HG03064 (cell line): ENCODE measurements around the gene CRELD2.
"Not testable (repeated sequence)": the region's sequence is repeated elsewhere in the genome, so short reads cannot be mapped to it uniquely, and the experiment has no call there.

ENCODE experiments used
- ATAC-seq: cut with Tn5 transposase; IDR thresholded peaks from one replicate; pipeline ENCODE4 v1.9.1; 2021; ENCODE audit warnings: low read depth; ENCODE audit not compliant: unreplicated experiment

Gene CRELD2

GRCh38 chr22:49942565-49943404, 24.4 kb downstream of the CRELD2 start:
- no peak for ATAC-seq

GRCh38 chr22:49943405-49943765, 25.0 kb downstream of the CRELD2 start:
- no peak for ATAC-seq

- no peak for ATAC-seq
Measured at GRCh38 chr22:49943771-49944398, 25.5 kb downstream of the CRELD2 start.

- ATAC-seq = no peak
Measured at GRCh38 chr22:49944399-49944891, 26.0 kb downstream of the CRELD2 start.

GRCh38 chr22:49945042-49945794, 26.8 kb downstream of the CRELD2 start:
- ATAC-seq = not testable (repeated sequence)

GRCh38 chr22:49946612-49947295, 28.3 kb downstream of the CRELD2 start:
- ATAC-seq = no peak

- ATAC-seq = no peak
Measured at GRCh38 chr22:49947296-49947622, 28.8 kb downstream of the CRELD2 start.

GRCh38 chr22:49948116-49948957, 29.9 kb downstream of the CRELD2 start:
- ATAC-seq = no peak

GRCh38 chr22:49948958-49949913, 30.8 kb downstream of the CRELD2 start:
- ATAC-seq = no peak

GRCh38 chr22:49949914-49950292, 31.5 kb downstream of the CRELD2 start:
- ATAC-seq = no peak

GRCh38 chr22:49950396-49950994, 32.1 kb downstream of the CRELD2 start:
- ATAC-seq = no peak

- ATAC-seq = no peak
Measured at GRCh38 chr22:49951000-49951677, 32.7 kb downstream of the CRELD2 start.

- ATAC-seq = no peak
Measured at GRCh38 chr22:49951678-49951985, 33.2 kb downstream of the CRELD2 start.

GRCh38 chr22:49951986-49952896, 33.8 kb downstream of the CRELD2 start:
- no peak for ATAC-seq

- no peak for ATAC-seq
Measured at GRCh38 chr22:49953027-49953679, 34.7 kb downstream of the CRELD2 start.

- no peak for ATAC-seq
Measured at GRCh38 chr22:49953680-49954344, 35.4 kb downstream of the CRELD2 start.
